ENCODE results near the gene SF3B6. TPM values are rescaled to one million over a fixed set of nuclear protein-coding genes. Genes with fewer than 3 reads are reported as not detected.

Gene SF3B6
- total RNA-seq, 4 donors from 2014 or later, result 54.6 to 162 (median 89.1) TPM

DNA sequence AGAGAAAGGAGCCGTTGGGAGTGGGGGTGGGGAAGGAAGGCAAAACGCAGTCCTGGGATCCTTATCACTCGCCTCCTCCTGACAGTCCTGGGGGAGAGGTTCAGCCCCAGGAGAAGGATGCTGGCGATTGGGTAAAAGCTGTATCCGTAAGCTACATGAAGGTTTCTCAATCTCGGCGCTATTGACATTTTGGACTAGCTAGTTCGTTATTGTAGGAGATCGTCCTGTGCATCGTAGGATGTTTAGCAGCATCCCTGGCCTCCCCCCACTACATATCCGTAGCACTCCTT lies 9.0 kb upstream of the SF3B6 start:
- TF ChIP-seq, protein P1, sequence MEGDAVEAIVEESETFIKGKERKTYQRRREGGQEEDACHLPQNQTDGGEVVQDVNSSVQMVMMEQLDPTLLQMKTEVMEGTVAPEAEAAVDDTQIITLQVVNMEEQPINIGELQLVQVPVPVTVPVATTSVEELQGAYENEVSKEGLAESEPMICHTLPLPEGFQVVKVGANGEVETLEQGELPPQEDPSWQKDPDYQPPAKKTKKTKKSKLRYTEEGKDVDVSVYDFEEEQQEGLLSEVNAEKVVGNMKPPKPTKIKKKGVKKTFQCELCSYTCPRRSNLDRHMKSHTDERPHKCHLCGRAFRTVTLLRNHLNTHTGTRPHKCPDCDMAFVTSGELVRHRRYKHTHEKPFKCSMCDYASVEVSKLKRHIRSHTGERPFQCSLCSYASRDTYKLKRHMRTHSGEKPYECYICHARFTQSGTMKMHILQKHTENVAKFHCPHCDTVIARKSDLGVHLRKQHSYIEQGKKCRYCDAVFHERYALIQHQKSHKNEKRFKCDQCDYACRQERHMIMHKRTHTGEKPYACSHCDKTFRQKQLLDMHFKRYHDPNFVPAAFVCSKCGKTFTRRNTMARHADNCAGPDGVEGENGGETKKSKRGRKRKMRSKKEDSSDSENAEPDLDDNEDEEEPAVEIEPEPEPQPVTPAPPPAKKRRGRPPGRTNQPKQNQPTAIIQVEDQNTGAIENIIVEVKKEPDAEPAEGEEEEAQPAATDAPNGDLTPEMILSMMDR (IDR thresholded peaks at IDR 0.05; ENCODE audit: low read depth), result no peak

DNA sequence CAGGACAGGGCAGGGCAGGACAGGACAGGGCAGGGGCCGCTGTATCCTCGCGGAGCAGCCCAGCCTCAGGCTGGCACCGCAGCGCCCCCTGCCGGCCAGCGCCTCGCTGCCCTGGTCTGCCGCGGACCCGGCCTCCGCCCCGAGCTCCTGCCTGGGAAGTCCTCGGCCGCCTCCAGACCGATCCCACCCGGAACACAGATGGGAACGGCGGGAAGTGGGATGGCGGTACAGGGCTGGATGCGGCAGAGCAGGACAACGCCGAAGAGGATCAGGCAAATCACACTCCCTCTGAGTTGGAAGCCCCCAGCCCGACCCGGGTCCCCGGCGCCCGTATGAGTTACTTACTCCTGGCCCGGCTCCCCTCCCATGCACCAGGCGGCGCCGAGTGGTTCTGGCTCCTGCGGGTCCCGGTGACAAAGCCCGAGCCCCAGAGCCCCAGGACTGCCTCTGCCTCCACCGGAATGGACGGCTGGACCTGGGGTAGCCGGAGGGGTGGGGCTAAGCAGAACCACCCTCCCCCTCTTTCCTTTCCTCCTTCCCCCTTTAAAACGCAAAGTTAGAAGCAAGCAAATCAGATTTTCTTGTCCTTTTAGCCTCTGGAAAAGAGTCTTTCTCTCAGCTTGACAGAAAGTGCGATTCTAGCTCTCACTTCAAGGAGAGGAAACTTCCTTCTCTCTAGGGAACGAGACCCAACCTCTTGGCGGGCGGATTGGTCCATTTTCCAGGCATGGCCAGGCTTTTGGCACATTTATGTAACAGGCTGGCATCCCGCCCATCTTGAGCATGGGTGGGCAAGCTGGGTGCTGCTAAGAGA lies 8.5 kb upstream of the SF3B6 start, which contains the start of gene TP53I3:
TP53I3 (minus strand) TSS at position 449 of the 814 bp plus-strand sequence. CDS start 508 bp downstream, outside the sequence.
- TF ChIP-seq, protein P1 (IDR thresholded peaks at IDR 0.05; ENCODE audit: low read depth), result no peak

DNA sequence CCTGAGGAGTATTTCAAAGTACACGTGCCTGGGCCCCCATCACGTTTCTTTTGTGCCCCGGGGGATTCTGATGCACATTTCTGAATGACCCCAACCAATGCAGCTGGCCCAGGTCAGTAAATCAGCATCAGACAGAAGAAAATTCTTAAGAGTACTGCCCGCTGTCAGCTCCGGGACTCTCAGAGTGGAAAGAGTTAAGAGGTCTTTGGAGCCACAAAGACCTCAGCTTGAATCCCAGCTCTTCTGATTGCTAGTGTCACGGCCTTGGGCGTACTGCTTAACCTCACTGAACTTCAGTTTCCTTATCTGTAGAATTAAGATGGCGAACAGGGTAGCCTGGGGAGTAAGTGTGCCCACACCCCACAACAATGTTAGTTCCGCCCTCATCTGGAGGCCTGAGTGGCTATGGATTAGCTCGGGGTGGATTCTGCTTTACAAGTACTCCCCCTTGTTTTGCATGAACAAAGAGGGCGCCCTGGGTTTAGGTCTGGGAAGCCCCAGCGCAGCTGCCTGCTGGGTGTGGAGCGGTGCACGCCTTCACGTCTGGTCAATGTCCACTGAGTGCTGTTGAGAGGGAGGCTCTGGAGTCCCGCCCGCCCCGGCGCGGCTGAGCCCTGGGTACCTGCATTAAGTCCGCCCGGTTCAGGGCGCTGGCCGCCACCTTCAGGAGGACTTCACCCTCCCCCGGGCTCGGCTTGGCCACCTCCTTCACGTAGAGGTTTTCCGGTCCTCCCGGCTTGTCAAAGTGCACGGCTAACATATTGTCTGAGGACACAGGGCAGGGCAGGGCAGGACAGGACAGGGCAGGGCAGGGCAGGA lies 7.7 kb upstream of the SF3B6 start:
- TF ChIP-seq, protein P1 (IDR thresholded peaks at IDR 0.05; ENCODE audit: low read depth), result no peak

DNA sequence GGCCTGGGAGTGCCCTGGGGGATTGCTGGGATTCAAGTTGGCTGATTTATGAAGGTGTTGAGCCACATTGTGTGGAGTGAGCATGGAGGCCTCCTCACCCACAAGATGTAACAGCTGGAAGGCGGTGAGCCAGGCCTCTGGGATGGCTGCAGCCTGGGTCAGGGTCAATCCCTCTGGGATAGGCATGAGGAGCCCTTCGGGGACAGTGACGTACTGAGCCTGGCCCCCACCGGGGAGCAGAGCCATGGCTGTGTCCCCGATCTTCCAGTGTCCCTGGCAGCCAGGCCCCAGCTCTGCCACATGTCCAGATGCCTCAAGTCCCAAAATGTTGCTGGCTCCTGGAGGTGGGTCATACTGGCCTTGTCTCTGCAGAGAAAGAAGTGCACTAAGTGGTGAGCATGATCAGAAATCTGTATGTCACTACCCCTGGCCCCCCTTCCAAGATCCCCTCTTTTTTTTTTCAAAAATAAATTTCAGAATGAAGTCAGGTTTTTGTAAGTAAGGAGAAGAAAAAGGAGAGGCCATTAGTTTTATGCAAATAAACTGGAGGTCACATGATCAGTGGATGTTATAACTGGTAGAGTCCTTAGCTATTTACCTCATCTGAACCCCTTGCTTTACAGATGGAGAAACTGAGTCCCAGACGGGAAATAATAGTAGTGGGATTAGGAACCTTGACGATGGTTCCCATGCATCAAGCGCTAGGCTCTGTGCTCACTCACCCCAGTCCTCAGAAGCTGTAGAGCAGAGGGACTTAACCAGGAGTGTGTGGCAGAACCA lies 6.9 kb upstream of the SF3B6 start:
- TF ChIP-seq, protein P1 (IDR thresholded peaks at IDR 0.05; ENCODE audit: low read depth), result no peak

DNA sequence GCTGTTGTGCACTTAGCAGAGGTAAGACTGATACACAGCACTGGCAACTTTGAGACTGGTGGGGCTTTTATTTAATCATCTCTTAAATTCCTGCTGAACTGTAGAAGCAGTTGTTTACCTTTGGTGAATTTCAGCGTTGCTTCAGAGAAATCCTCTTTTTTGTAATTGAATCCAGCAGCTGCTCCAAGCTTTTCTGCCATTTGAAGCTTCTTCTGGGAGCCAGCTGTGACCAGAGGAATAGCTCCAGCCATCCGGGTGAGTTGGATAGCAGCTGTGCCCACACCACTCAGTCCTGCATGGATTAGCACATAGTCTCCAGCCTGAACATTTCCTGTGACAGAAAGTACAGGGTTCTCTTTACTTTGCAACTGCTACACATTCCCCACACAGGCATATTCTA lies 4.6 kb upstream of the SF3B6 start:
- TF ChIP-seq, protein P1 (IDR thresholded peaks at IDR 0.05; ENCODE audit: low read depth), result no peak

DNA sequence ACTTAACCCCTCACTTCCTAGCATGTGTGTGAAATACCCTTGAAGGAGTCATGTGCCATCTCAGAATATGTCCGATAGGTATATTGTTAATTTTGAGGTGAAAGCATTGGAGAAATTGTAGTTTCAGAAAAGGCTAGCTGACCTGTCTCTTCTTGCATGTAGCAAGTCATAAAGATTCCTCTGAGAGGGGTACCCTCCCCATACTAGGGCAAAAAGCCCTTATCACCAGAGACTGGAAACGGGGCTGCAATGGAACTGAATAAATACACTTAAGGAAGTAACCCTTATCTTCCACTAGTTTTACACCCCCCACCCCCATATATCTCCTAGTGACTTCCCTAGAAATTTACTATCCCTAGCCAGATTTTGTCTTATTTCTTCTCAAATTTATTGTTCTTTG lies 1.8 kb upstream of the SF3B6 start:
- TF ChIP-seq, protein P1 (IDR thresholded peaks at IDR 0.05; ENCODE audit: low read depth), result no peak

DNA sequence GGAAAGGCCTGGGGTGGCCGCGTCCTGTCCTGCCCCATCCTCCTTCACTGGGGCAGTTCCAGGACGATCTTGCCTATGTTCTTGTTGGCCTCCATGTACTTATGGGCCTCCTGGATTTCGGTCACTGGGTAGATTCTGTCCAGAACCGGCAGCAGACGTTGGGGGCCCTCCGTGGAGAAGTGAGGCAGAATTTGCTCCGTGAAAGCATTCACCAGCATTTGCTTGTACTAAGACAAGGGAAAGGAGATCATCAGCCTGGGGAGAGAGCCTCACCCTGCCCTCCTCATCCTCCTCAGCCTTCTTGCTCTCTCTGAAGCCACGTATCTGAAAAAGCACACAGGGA lies 1.4 kb upstream of the SF3B6 start:
- TF ChIP-seq, protein P1 (IDR thresholded peaks at IDR 0.05; ENCODE audit: low read depth), result no peak

Data from subcutaneous adipose tissue (tissue), 4 donors.